ENCODE data around the gene SDC3.
"Not testable (repeated sequence)": the region's sequence is repeated elsewhere in the genome, so short reads cannot be mapped to it uniquely, and the experiment has no call there.

SDC3 gene

GRCh38 chr1:30872033-30872947 lies 36.3 kb downstream of the SDC3 start:
- TF ChIP-seq, protein P1, sequence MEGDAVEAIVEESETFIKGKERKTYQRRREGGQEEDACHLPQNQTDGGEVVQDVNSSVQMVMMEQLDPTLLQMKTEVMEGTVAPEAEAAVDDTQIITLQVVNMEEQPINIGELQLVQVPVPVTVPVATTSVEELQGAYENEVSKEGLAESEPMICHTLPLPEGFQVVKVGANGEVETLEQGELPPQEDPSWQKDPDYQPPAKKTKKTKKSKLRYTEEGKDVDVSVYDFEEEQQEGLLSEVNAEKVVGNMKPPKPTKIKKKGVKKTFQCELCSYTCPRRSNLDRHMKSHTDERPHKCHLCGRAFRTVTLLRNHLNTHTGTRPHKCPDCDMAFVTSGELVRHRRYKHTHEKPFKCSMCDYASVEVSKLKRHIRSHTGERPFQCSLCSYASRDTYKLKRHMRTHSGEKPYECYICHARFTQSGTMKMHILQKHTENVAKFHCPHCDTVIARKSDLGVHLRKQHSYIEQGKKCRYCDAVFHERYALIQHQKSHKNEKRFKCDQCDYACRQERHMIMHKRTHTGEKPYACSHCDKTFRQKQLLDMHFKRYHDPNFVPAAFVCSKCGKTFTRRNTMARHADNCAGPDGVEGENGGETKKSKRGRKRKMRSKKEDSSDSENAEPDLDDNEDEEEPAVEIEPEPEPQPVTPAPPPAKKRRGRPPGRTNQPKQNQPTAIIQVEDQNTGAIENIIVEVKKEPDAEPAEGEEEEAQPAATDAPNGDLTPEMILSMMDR (IDR thresholded peaks at IDR 0.05; ENCODE audit: low read depth, low read length, missing control alignments): no peak
- no peak for DNase-seq (ENCODE audit: low read depth)
- in situ Hi-C loops (cut with HindIII; ENCODE audit: low sequenced_read_pairs): no loop called here
- H3K4me3 ChIP-seq (ENCODE audit: low read depth, low read length): no peak overlapping the region

- in situ Hi-C loops (cut with HindIII; ENCODE audit: low sequenced_read_pairs): no loop called here
- TF ChIP-seq, protein P1 (IDR thresholded peaks at IDR 0.05; ENCODE audit: low read depth, low read length, missing control alignments): no peak
- no peak overlapping the region for H3K4me3 ChIP-seq (ENCODE audit: low read depth, low read length)
- DNase-seq (ENCODE audit: low read depth): no peak
These were observed 37.2 kb downstream of the SDC3 start for GRCh38 chr1:30871276-30871871.

DNA sequence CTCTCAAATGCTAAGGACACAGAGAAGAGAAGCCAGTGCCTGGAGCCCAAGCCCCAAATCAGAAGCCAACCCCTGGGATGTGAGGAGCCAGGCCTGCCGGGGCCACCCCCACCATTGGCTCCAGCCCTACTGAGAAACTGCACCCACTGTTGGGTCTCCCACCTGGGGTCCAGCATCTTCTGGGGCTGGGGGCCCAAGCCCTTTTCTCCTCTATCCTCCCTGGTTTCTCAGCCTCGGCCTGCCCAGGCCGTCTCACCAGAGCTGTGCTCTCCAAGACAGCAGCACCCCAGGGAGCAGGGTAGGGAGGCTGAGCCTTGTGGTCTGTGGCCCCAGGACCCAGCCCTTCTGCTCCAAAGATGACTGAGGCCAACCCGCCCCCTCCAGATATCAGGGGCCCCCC lies 37.9 kb downstream of the SDC3 start:
- TF ChIP-seq, protein P1 (IDR thresholded peaks at IDR 0.05; ENCODE audit: low read depth, low read length, missing control alignments): no peak
- in situ Hi-C loops (cut with HindIII; ENCODE audit: low sequenced_read_pairs): no loop called here
- H3K4me3 ChIP-seq (ENCODE audit: low read depth, low read length): no peak overlapping the region
- DNase-seq (ENCODE audit: low read depth): no peak

- DNase-seq (ENCODE audit: low read depth): no peak
- TF ChIP-seq, protein P1 (IDR thresholded peaks at IDR 0.05; ENCODE audit: low read depth, low read length, missing control alignments): no peak
- H3K4me3 ChIP-seq (ENCODE audit: low read depth, low read length): no peak overlapping the region
- in situ Hi-C loops (cut with HindIII; ENCODE audit: low sequenced_read_pairs): no loop called here
These were observed 38.5 kb downstream of the SDC3 start for GRCh38 chr1:30870035-30870434.

GRCh38 chr1:30868833-30869435 lies 39.6 kb downstream of the SDC3 start:
- in situ Hi-C loops (cut with HindIII; ENCODE audit: low sequenced_read_pairs): loop anchor here (5.0 kb wide), 2 partner anchors 43 to 47 kb away; no protein-coding TSS in a partner anchor
- no peak overlapping the region for H3K4me3 ChIP-seq (ENCODE audit: low read depth, low read length)
- DNase-seq (ENCODE audit: low read depth): no peak
- TF ChIP-seq, protein P1 (IDR thresholded peaks at IDR 0.05; ENCODE audit: low read depth, low read length, missing control alignments): no peak

DNA sequence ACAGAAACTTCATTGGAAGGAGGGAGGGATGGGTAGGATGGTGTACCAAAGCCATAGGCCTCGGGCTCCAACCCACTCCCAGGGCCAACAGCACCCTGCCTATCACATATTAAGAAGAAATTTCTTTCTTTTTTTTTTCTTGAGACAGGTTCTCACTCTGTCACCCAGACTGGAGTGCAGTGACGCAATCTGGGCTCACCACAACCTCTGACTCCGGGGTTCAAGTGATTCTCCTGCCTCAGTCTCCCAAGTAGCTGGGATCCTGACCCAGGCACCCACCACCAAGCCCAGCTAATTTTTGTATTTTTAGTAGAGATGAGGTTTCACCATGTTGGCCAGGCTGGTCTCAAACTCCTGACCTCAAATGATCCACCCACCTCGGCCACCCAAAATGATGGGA lies 40.5 kb downstream of the SDC3 start:
- DNase-seq (ENCODE audit: low read depth); H3K4me3 ChIP-seq (ENCODE audit: low read depth, low read length): not testable (repeated sequence)
- in situ Hi-C loops (cut with HindIII; ENCODE audit: low sequenced_read_pairs): loop anchor here (5.0 kb wide), 2 partner anchors 44 to 46 kb away; no protein-coding TSS in a partner anchor
